DOHH2 (cell line): ENCODE data around the gene KCNG1.

Experiments used
- H3F3A ChIP-seq: fragments of 200-600 bp; sonication (generic), shearing (Covaris generic); 2 replicates; pipeline ENCODE4 v1.6.0; 2016; ENCODE audit warnings: antibody characterized with exemption, mild to moderate bottlenecking; ENCODE audit not compliant: control insufficient read depth, insufficient read depth
- H3K27ac ChIP-seq: fragments of 200-600 bp; sonication (generic); 2 replicates; pipeline ENCODE4 v1.5.1; 2014; ENCODE audit warnings: low read depth, mild to moderate bottlenecking, low read length, moderate library complexity
- H3K27me3 ChIP-seq: fragments of 200-600 bp; sonication (generic); 2 replicates; pipeline ENCODE4 v1.6.1; 2014; ENCODE audit warnings: mild to moderate bottlenecking, low read length, mixed read lengths; ENCODE audit not compliant: control insufficient read depth
- H3K36me3 ChIP-seq: fragments of 200-600 bp; sonication (generic); 2 replicates; pipeline ENCODE4 v1.6.1; 2014; ENCODE audit warnings: mild to moderate bottlenecking, low read length, moderate library complexity, mixed read lengths; ENCODE audit not compliant: control insufficient read depth
- H3K4me1 ChIP-seq: fragments of 200-600 bp; sonication (generic); 2 replicates; pipeline ENCODE4 v1.6.1; 2014; ENCODE audit warnings: mild to moderate bottlenecking, low read length, mixed read lengths; ENCODE audit not compliant: control insufficient read depth
- H3K4me2 ChIP-seq: fragments of 200-600 bp; sonication (generic); 2 replicates; pipeline ENCODE4 v1.6.0; 2014; ENCODE audit warnings: mild to moderate bottlenecking, low read length, moderate library complexity
- H3K4me3 ChIP-seq: fragments of 200-600 bp; sonication (generic); 2 replicates; pipeline ENCODE4 v1.5.1; 2014; ENCODE audit warnings: mild to moderate bottlenecking, low read length, mixed read lengths
- H3K79me2 ChIP-seq: fragments of 200-600 bp; sonication (generic); 2 replicates; pipeline ENCODE4 v1.6.1; 2014; ENCODE audit warnings: mild to moderate bottlenecking, low read length, mixed read lengths; ENCODE audit not compliant: control insufficient read depth
- H3K9me2 ChIP-seq: fragments of 200-600 bp; sonication (generic); replicated peaks from 2 replicates; pipeline ENCODE4 v1.6.1; 2014; ENCODE audit warnings: mild to moderate bottlenecking, low read length, mixed read lengths; ENCODE audit not compliant: control insufficient read depth
- H3K9me3 ChIP-seq: fragments of 200-600 bp; sonication (generic); 2 replicates; pipeline ENCODE4 v1.6.1; 2014; ENCODE audit warnings: antibody characterized with exemption, low read length, mixed read lengths; ENCODE audit not compliant: control insufficient read depth, insufficient read depth
- H4K20me1 ChIP-seq: fragments of 200-600 bp; sonication (generic); 2 replicates; pipeline ENCODE4 v1.6.0; 2014; ENCODE audit warnings: low read depth, mild to moderate bottlenecking, antibody characterized with exemption, low read length, moderate library complexity; ENCODE audit not compliant: control insufficient read depth, insufficient read depth
- CTCF ChIP-seq: fragments of 200-600 bp; sonication (generic); IDR thresholded peaks from one replicate; pipeline ENCODE4 v1.5.1; 2014; ENCODE audit warnings: antibody characterized with exemption, mild to moderate bottlenecking, low read depth, low read length; ENCODE audit not compliant: poor library complexity, severe bottlenecking
- EZH2phosphoT487 ChIP-seq: fragments of 200-600 bp; sonication (generic); IDR thresholded peaks from 2 replicates; pipeline ENCODE4 v1.6.1; 2017; ENCODE audit warnings: borderline replicate concordance, mild to moderate bottlenecking, antibody characterized with exemption, low read length, moderate library complexity, mixed read lengths

Gene KCNG1

GRCh38 chr20:50996901-50997865 lies 25.7 kb downstream of the KCNG1 start:
- H3K27ac ChIP-seq: no peak overlapping the region
- H3K9me3 ChIP-seq: peaks cover 9% of the 10 kb centered on the region; the same call in 1 of the 2 replicates
- H3F3A ChIP-seq: peaks cover 3% of the 10 kb centered on the region
- no peaks in the 10 kb centered on the region for H3K36me3 ChIP-seq
- TF ChIP-seq EZH2phosphoT487: no peak
- no peak for TF ChIP-seq CTCF
- H3K4me3 ChIP-seq: no peak overlapping the region
- H3K79me2 ChIP-seq: no peaks in the 10 kb centered on the region
- H3K4me1 ChIP-seq: peaks cover 7% of the 10 kb centered on the region
- peaks cover 46% of the 10 kb centered on the region for H3K27me3 ChIP-seq
- H3K4me2 ChIP-seq: no peak overlapping the region
- H4K20me1 ChIP-seq: no peaks in the 10 kb centered on the region
- no peaks in the 10 kb centered on the region for H3K9me2 ChIP-seq

GRCh38 chr20:50995506-50995905 lies 27.4 kb downstream of the KCNG1 start:
- H3K36me3 ChIP-seq: no peaks in the 10 kb centered on the region
- no peak overlapping the region for H3K27ac ChIP-seq
- peaks cover 32% of the 10 kb centered on the region for H3K27me3 ChIP-seq
- H3K4me3 ChIP-seq: no peak overlapping the region
- no peaks in the 10 kb centered on the region for H4K20me1 ChIP-seq
- peaks cover 12% of the 10 kb centered on the region for H3K4me1 ChIP-seq
- TF ChIP-seq EZH2phosphoT487 (no peak), CTCF (no peak)
- H3K79me2 ChIP-seq: no peaks in the 10 kb centered on the region
- no peaks in the 10 kb centered on the region for H3K9me2 ChIP-seq
- H3K4me2 ChIP-seq: no peak overlapping the region
- H3F3A ChIP-seq: peaks cover 6% of the 10 kb centered on the region
- peaks cover 9% of the 10 kb centered on the region; the same call in 1 of the 2 replicates for H3K9me3 ChIP-seq

GRCh38 chr20:50993876-50994275 lies 29.0 kb downstream of the KCNG1 start:
- Histone ChIP-seq H3K79me2 (no peaks in the 10 kb centered on the region), H3K4me1 (peaks cover 12% of the 10 kb centered on the region), H3K9me3 (peaks cover 9% of the 10 kb centered on the region; the same call in 1 of the 2 replicates), H3K4me3 (no peak overlapping the region), H3K27ac (no peak overlapping the region), H4K20me1 (no peaks in the 10 kb centered on the region), H3K4me2 (no peak overlapping the region), H3K27me3 (peaks cover 16% of the 10 kb centered on the region), H3K36me3 (no peaks in the 10 kb centered on the region), H3F3A (peaks cover 6% of the 10 kb centered on the region), H3K9me2 (no peaks in the 10 kb centered on the region)
- TF ChIP-seq EZH2phosphoT487: no peak
